GM12878 (cell line): ENCODE data around the gene CREB3L1. TPM values are rescaled to one million over a fixed set of nuclear protein-coding genes. Genes with fewer than 3 reads are reported as not detected.

Experiments used
- BACH1 ChIP-seq: fragments of 450-650 bp; IDR thresholded peaks from 2 replicates; pipeline ENCODE4 v1.6.1; 2017; ENCODE audit warnings: mild to moderate bottlenecking, borderline replicate concordance
- BHLHE40 ChIP-seq, 2 experiments: fragments of 450-650 bp in 1 of 2; IDR thresholded peaks; 2 replicates each; pipeline ENCODE4 v1.6.1; 2011 to 2017; ENCODE audit warnings: low read depth in 2 of 2, borderline replicate concordance in 1 of 2, improper control_type of control experiment in 1 of 2, low read length in 1 of 2, mild to moderate bottlenecking in 1 of 2
- CEBPB ChIP-seq, 2 experiments: fragments of 150-350 bp in 1 of 2; IDR thresholded peaks; 2 replicates each; pipeline ENCODE4 v1.6.1; 2012 to 2014; ENCODE audit warnings: low read depth in 2 of 2, low read length in 2 of 2, borderline replicate concordance in 1 of 2, inconsistent platforms in 1 of 2
- CHD4 ChIP-seq: fragments of 200-600 bp; sonication (generic); IDR thresholded peaks from 2 replicates; pipeline ENCODE4 v1.6.1; 2016; ENCODE audit warnings: mild to moderate bottlenecking
- NRF1 ChIP-seq: conservative IDR thresholded peaks from 2 replicates; pipeline ENCODE4 v1.6.1; 2011; ENCODE audit warnings: mild to moderate bottlenecking, low read depth, low read length, improper control_type of control experiment
- polyA plus RNA-seq, 11 experiments: library from polyadenylated mRNA; depleted of rRNA in 4 of 11; unstranded in 6 of 11; stranded (reverse) in 5 of 11; fragments of >200 nt; fragmentation: Nextera tagmentation in 4 of 11; fragmentation: Illumina TruSeq in 1 of 11; extraction: Ambion mirVana in 4 of 11; extraction: Trizol in 1 of 11; gene quantifications; 1 replicate in 1 of 11; 2 replicates in 10 of 11; pipeline versions ENCODE4 v1.2.1 to v1.2.3, GENCODE V29; 2011 to 2016; ENCODE audit warnings: inconsistent platforms in 2 of 11, missing spikeins in 2 of 11, low read depth in 1 of 11
- total RNA-seq, 4 experiments: library from RNA; depleted of rRNA in 3 of 4; stranded (reverse); fragments of >200 nt in 3 of 4; fragmentation: Illumina TruSeq in 1 of 4; extraction: Trizol in 1 of 4; gene quantifications; 2 replicates each; pipeline versions ENCODE4 v1.2.1 to v1.2.3, GENCODE V29; 2013 to 2021
- TF ChIP-seq, protein P1 (sequence below): IDR thresholded peaks from 2 replicates; pipeline ENCODE4 v1.6.1; 2012; ENCODE audit warnings: mild to moderate bottlenecking, low read depth, low read length
- TF ChIP-seq, protein P2 (sequence below): fragments of 450-650 bp; IDR thresholded peaks from 2 replicates; pipeline ENCODE4 v1.6.1; 2016; ENCODE audit warnings: mild to moderate bottlenecking, moderate library complexity, borderline replicate concordance

The CREB3L1 gene
- total and polyA plus RNA-seq, 10 of the 15 experiments (the other 5 are each of a cell fraction or from before 2014, with no cell fraction given), result 0.03 to 1.4 (median 0.22) TPM

DNA sequence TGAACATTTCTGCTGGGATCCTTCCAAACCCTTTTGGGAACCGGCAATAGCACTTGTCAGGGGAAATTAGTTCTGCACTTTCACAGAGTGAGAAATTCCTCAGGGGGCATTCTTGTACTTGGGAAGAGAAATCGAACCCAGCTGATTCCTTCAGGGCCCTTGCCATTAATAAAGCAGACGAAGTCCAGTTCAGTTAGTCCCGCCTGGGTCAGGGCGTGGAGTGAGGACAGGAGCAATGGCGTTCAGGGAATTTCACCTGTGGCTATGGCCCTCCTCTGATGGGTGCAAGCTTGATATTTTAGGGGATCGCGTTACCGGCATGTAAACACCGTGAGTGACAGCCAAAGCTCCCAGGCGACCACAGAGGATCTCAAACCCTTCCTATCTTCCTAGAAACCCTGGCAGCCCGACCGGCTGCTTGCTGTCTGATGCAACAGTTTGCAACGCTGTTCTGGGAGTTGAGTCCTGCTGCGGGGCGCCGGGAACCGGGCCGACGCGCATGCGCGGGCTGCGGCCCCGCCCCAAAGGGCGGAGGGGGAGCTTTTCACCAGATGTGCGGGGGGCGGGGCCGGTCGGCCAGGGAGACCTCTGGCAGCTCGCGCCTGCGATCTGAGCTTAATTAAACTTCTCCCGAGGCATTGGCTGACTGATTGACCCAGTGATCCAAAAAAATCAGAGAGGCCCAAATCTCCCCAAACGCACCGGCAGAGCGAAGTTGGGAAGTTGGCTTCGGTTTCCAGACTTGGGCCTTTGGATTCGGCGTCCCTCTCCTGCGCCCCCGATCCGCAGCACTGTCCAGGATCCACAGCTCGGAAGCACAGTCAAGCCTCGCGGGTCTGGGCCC, 34.3 kb upstream of the CREB3L1 start (continued):
- TF ChIP-seq, protein P1, sequence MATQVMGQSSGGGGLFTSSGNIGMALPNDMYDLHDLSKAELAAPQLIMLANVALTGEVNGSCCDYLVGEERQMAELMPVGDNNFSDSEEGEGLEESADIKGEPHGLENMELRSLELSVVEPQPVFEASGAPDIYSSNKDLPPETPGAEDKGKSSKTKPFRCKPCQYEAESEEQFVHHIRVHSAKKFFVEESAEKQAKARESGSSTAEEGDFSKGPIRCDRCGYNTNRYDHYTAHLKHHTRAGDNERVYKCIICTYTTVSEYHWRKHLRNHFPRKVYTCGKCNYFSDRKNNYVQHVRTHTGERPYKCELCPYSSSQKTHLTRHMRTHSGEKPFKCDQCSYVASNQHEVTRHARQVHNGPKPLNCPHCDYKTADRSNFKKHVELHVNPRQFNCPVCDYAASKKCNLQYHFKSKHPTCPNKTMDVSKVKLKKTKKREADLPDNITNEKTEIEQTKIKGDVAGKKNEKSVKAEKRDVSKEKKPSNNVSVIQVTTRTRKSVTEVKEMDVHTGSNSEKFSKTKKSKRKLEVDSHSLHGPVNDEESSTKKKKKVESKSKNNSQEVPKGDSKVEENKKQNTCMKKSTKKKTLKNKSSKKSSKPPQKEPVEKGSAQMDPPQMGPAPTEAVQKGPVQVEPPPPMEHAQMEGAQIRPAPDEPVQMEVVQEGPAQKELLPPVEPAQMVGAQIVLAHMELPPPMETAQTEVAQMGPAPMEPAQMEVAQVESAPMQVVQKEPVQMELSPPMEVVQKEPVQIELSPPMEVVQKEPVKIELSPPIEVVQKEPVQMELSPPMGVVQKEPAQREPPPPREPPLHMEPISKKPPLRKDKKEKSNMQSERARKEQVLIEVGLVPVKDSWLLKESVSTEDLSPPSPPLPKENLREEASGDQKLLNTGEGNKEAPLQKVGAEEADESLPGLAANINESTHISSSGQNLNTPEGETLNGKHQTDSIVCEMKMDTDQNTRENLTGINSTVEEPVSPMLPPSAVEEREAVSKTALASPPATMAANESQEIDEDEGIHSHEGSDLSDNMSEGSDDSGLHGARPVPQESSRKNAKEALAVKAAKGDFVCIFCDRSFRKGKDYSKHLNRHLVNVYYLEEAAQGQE, result no peak
- TF ChIP-seq BHLHE40 (IDR thresholded peaks at IDR 0.05; ENCODE audit: borderline replicate concordance in 1 of 2, low read depth in 2 of 2, low read length in 1 of 2), result 0 out of 4 replicates have a peak, but pooled peaks of 1 of the 2 experiments have one; percentile 5
- TF ChIP-seq, protein P2, sequence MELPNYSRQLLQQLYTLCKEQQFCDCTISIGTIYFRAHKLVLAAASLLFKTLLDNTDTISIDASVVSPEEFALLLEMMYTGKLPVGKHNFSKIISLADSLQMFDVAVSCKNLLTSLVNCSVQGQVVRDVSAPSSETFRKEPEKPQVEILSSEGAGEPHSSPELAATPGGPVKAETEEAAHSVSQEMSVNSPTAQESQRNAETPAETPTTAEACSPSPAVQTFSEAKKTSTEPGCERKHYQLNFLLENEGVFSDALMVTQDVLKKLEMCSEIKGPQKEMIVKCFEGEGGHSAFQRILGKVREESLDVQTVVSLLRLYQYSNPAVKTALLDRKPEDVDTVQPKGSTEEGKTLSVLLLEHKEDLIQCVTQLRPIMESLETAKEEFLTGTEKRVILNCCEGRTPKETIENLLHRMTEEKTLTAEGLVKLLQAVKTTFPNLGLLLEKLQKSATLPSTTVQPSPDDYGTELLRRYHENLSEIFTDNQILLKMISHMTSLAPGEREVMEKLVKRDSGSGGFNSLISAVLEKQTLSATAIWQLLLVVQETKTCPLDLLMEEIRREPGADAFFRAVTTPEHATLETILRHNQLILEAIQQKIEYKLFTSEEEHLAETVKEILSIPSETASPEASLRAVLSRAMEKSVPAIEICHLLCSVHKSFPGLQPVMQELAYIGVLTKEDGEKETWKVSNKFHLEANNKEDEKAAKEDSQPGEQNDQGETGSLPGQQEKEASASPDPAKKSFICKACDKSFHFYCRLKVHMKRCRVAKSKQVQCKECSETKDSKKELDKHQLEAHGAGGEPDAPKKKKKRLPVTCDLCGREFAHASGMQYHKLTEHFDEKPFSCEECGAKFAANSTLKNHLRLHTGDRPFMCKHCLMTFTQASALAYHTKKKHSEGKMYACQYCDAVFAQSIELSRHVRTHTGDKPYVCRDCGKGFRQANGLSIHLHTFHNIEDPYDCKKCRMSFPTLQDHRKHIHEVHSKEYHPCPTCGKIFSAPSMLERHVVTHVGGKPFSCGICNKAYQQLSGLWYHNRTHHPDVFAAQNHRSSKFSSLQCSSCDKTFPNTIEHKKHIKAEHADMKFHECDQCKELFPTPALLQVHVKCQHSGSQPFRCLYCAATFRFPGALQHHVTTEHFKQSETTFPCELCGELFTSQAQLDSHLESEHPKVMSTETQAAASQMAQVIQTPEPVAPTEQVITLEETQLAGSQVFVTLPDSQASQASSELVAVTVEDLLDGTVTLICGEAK, result no peak
- TF ChIP-seq CHD4, result no peak
- TF ChIP-seq BACH1, result no peak
- peak; percentile 82 for TF ChIP-seq NRF1
- peak in 1 of 2 experiments; percentile 98; a peak in 2 of 4 replicates for TF ChIP-seq CEBPB (IDR thresholded peaks at IDR 0.05; ENCODE audit: borderline replicate concordance in 1 of 2, low read depth in 2 of 2, low read length in 2 of 2)
- TF ChIP-seq, all 136 proteins: peak for 12
